Subcutaneous adipose tissue (tissue), 4 donors: Measurements from ENCODE around the gene ANKLE1. TPM values are rescaled to one million over a fixed set of nuclear protein-coding genes. Genes with fewer than 3 reads are reported as not detected.

Experiments
- total RNA-seq, 4 donors: library from RNA; depleted of rRNA; stranded (reverse); fragments of >200 nt; gene quantifications; one replicate each; pipeline ENCODE4 v1.1.0, GENCODE V29; 2016
- TF ChIP-seq, protein P1 (sequence below): fragments of 450-650 bp; IDR thresholded peaks from one replicate; pipeline ENCODE4 v1.5.1; 2016; ENCODE audit warnings: low read depth, mild to moderate bottlenecking, control low read depth, antibody characterized with exemption, moderate library complexity

ANKLE1 gene
- total RNA-seq, 4 donors from 2014 or later, result 0.22 to 0.51 TPM; not detected in 2

DNA sequence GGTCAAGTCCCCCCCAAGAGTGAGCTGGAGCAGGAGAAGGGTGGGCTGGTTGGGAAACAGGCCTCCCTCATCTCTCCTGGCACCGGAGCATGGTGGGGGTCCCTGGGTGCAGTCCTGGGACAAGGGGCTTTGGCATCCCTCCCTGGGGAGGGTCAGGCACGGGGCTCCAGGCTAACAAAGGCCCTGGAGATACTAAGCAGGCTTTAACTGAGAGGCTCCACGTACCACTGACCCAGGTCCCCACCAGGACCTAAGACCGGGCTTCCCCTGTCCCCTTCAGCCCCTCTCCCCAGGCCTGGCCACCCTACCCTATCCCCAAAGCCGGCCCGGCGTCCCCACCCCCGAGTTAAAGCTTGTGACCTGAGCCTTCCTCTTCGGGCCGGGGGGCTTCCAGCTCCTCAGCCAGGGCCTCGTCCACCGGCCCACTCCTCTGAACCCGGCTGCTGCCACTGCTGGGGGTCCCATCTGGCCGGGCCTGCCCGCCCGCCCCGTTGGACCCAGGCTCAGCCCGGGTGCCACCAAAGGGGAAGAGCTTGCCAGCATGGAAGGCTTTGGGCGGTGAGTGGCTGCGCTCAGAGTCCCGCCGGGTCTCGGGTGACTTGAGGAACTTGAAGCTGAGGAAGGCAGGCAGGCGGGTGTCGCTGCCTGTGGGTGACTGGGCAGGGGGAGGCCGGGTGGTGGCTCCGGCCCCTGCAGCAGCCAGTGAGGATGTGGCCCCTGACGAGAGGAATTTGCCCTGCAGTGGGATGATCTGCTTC is 42.8 kb downstream of the ANKLE1 start:
- TF ChIP-seq, protein P1, sequence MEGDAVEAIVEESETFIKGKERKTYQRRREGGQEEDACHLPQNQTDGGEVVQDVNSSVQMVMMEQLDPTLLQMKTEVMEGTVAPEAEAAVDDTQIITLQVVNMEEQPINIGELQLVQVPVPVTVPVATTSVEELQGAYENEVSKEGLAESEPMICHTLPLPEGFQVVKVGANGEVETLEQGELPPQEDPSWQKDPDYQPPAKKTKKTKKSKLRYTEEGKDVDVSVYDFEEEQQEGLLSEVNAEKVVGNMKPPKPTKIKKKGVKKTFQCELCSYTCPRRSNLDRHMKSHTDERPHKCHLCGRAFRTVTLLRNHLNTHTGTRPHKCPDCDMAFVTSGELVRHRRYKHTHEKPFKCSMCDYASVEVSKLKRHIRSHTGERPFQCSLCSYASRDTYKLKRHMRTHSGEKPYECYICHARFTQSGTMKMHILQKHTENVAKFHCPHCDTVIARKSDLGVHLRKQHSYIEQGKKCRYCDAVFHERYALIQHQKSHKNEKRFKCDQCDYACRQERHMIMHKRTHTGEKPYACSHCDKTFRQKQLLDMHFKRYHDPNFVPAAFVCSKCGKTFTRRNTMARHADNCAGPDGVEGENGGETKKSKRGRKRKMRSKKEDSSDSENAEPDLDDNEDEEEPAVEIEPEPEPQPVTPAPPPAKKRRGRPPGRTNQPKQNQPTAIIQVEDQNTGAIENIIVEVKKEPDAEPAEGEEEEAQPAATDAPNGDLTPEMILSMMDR, result no peak

- TF ChIP-seq, protein P1, result no peak
Observed at GRCh38 chr19:17325133-17325532, 43.4 kb downstream of the ANKLE1 start.

DNA sequence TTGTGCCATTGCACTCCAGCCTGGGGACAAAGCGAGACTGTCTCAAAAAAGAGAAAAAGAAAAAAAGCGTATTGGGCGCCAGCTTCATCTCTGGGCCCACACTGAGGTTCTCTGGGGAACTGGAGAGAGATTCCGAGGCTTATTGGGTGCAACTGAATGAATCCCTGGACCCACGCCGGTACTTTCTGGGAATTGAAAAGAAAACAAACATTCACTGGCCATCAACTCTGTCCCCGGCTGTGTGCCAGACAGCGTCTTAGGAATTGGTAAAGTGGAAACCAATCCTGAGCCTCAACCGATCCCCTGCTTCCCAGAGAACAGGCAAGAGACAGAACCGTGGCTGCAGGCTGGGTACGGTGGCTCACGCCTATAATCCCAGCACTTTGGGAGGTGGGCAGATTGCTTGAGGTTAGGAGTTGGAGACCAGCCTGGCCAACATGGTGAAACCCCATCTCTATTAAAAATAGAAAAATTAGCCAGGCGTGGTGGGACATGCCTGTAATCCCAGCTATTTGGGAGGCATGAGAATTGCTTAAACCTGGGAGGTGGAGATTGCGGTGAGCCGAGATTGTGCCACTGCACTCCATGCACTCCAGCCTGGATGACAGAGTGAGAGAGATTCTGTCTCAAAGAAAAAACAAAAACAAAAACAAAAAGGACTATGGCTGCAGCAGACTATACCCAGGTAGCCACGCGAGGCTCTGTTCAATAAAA is 44.3 kb downstream of the ANKLE1 start:
- TF ChIP-seq, protein P1, result no peak

GRCh38 chr19:17326595-17326966 is 44.9 kb downstream of the ANKLE1 start:
- TF ChIP-seq, protein P1, result no peak

GRCh38 chr19:17327068-17327653 is 45.5 kb downstream of the ANKLE1 start:
- TF ChIP-seq, protein P1, result no peak

DNA sequence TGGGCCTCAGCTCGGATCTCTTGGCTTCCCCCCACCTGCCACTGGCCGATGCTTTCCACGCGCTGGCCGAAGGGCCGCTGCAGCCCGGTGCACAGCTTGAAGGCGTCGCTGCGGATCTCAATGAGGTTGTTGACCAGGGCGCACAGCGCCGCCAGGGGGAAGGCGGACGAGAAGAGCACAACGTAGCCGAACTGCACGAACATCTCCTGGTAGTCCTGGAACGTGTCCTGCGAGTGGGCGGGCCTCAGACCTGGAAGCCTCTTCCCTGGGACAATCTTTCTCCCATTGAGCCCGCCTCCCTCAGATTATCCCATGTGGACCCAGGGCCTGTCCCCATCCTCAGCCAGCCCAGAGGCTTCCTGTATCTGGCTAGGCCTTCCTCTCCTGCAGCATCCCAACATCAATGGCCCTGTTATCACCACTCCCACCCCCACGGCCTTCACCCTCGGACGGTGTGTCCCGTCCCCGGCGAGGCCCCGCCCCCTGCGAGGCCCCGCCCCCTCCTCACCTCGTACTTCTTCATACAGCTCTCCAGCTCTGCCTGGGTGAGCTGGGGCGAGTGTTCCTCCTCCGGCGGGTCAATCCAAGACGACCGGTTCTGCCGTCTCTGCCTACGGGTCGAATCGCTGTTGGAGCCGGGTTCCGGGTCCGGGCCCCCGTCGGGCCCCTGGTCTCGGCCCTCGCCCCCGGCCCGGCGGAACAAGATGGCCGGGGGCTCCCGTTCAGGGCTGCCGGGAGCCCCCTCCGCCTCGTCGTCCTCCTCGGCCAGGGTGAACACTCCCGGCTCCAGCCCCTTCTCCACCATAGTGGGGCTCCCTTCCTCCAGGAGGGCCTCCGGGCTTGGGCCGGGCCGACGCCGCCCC is 46.2 kb downstream of the ANKLE1 start:
- TF ChIP-seq, protein P1, result no peak
